ENCODE data around the gene CDC25C.
"Not testable (repeated sequence)": the region's sequence is repeated elsewhere in the genome, so short reads cannot be mapped to it uniquely, and the experiment has no call there.

Gene CDC25C

DNA sequence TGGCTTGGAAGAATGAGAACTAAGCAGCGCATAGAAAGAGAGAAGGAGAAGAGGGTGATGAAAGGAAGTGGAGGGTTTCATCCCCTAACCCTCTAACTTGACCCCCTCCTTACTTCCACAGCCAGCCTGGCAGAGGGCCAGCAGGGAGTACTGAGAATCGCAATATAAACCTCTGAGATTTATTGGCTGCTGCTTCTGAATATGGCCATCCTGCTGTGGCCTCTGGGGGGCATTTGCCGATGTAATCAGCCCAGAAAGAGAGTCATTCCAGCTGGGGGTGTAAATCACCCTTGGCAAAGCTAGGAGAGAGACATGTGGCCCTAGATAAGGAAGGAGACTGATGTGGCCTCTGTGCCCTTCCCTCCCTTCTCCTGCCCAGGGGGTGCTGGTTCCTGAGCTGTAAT, 56.2 kb downstream of the CDC25C start:
- DNase-seq = no peak

DNA sequence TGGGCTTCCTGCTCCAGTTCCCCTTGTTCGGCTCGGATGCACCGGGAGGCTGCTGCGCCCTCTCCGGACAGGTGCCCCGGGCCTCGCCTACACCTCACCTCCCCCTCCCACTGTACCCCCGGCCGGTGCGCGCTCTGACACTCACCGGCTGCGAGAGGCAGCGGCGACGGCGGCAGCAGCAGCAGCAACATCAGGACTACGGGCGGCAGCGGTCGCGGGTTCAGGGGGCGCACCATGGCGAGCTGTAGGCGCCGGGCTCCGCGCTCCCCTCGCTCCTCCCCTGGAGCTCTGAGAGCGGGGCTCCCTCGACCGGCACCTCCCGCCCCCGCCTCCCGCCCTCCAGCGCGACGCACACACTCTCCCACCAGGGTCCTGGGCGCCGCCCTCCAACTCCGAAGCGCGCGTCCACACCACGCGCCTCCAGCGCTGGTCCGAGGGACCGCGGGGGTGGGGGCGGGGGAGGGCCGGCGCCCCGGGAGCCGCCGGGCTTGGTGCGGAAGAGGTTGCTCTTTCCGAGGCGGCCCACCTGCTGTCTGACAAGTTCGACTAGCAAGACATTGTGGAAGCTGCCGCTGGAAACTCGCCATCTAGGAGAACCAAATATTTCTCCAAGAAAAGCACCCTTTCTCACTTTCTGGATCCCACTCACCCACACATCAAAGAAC, 57.3 kb downstream of the CDC25C start, which contains the start of gene GFRA3:
GFRA3 (minus strand) TSS at position 433 of the 665 bp plus-strand sequence; CDS start at position 236, 197 bp downstream.
- no peak for DNase-seq

DNA sequence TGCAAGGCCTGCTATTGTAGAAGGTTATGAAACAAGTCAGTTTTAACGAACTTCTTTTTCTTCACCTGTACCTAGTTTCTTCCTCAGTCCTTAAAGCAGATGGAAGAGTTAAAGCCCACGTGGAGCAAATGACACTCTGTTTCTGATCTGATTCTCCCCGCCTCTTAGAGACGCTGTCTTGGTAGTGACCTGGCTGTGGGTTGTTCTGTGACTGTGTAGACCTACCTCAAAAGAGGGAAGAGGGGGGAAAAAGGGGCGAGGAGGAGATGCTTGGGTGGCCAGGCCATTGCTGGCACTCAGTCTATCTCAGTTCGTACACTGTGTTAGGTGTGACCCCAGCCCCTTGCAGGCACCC, 57.8 kb downstream of the CDC25C start:
- DNase-seq = no peak

DNA sequence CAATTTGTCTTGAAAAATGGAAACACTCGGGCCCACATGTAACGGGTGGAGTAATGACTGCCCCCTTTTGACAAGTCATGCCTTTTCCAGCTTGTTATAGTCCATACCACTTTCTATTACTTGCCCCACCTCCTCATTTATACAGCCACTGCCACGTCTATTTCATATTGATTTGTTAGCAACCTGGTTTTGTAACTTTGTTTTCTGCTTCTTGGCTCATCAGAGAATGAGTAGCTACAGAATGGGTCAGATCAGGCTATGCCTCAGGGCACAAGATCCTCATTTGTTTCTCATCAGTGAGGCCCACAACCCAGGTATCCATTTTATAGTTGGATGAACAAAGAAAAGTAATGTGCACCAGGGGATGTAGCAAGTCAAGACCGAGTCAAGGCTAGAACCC, 58.9 kb downstream of the CDC25C start:
- no peak for DNase-seq

DNA sequence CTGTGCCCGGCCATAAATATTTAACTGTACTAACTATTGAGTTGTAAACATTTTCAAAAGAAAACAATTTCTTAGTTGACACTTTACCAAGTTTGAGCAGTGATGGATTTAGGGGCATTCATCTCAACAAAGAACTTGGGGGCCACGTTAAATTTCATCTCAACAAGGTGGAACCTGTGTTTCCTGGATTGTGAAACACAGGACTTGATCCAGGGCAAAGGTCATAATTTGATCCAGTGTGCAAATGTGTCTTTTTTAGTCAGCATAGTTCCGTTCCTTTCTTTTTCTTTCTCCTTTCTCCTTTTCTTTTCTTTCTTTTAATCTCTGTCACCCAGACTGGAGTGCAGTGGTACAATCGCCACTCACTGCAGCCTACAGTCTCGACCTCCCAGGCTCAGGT, 60.3 kb downstream of the CDC25C start:
- DNase-seq = no peak

DNA sequence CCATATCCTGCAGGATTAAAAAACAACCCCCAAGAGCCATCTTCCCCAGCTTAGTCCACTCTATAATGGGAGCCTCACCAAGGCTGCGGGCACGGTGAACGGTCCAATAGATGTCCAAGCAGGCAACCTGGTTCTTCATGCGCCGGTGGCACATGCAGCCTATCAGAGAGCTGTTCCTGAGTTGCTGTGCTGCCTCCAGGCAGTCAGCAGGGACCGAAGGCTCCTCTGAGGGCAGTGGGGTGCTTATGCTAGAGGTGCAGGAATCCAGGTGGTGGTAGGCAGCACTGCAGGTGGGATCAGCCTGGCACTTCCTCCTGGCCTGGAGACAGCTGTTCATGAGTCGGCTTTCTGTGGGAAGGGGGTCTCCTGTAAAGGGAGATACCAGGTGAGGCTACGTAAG, 67.4 kb downstream of the CDC25C start:
- no peak for DNase-seq

DNA sequence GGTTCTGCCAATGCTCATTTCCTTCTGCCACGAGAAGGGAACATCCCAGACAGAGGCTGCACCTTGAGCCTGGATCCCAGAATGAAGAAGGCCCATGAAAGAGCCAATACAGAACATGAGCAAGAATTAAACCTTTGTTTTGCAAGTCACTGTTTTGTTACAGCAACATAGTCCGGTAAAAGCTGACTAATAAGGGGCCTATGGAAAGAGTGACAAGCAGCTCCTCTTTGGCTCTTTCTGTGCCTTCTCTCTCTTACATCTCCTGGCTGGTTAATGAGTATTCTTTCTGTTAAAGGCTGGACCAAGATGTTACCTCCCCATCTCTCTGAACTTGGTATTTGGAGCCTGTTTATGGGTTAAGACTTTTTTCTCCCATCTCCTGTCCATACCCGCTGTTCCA, 68.0 kb downstream of the CDC25C start:
- no peak for DNase-seq

DNA sequence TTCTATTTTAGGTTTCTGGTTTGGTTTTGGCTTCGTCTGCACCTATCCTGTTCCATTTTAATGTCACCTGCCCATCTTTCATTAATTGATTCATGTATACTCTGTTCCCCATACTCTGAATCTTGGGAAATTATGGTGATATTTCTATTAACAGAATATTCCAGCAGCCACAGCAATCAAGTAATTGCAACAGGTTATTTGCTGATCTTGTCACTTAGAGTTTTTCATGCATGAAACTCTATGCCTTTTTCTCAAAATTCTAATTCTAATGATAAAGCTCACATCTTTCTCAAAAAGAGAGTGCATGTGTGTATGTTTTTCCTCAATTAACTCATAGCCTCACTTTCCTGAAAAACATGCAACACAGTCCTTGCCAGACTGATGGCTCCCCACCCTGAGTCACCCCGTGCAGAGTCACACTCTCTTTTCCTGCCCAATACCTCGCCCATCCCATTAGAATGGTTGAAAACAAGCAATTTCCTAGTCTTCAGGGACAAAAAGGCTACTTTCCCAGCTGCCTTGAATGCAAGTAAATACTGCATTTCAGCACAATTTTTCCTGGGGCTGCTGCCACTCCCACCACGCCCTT, 72.8 kb downstream of the CDC25C start:
- DNase-seq = no peak

DNA sequence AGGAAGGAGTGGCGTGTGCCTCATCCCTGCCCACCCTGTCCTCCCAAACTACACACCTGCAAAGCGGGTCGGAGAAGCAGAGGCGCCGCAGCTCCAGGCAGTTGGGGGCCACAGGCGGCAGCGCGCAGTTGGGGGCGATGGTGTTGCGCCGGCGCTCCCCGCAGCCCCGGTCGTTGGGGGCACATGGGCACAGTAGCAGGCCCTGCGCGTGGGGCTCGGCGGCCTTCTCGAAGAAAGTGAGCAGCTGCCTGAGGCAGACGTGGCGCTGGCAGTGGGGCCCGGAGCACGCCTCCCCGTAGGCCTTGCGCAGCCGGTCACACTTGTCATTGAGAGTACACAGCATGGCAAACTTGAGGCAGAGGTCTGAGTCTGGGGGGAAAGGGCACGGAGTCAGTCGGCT, 74.0 kb downstream of the CDC25C start:
- no peak for DNase-seq

DNA sequence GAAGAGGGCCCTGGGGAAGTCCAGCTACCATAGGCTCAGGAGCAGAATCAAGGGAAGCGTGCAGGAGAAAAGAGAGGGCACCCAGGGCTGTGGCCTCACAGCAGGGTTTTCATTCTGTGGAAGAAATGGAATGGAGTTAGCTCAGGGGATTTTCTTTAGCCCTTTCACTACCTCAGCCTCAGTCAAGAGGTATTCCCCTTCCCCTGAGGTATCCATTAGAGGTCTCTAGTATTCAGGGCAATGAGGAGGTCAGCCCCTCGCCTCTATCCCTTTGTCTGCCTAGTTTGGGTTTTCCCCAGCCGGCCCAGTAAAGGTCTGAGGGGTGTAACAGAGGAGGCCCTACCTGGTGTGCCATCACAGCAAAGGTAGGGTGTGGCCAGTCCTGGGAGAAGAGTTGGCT, 78.7 kb downstream of the CDC25C start:
- DNase-seq = no peak

DNA sequence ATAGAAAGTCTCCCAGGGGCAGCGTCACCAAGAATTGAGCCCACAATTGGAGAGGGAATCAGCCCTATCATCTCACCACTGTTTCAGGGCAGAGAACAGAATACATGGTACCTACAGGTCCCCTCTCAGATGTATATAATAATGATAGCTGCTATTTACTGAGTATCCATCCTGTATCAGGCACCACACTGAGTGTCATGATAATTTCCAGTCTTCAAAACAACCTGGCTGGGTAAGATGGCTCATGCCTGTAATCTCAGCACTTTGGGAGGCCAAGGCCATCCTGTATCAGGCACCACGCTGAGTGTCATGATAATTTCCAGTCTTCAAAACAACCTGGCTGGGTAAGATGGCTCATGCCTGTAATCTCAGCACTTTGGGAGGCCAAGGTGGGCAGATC, 83.8 kb downstream of the CDC25C start:
- not testable (repeated sequence) for DNase-seq

DNA sequence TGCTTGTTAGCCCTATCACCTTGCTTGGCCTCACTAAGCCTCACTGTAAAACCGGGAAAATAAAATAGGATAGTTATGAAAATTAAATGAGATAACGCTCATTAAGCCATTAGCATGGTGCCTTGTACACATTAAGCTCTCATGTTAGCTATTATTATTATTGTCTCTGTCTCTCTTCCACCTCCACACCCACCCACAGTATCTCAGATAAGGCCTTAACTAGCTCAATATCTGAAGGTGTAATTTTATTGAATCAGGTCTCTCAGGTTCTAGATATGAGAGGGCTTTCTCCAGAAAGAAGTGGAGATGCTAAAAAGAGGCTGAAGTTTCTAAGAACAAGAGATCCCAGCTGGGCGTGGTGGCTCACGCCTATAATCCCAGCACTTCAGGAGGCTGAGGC, 84.8 kb downstream of the CDC25C start:
- DNase-seq = no peak

DNA sequence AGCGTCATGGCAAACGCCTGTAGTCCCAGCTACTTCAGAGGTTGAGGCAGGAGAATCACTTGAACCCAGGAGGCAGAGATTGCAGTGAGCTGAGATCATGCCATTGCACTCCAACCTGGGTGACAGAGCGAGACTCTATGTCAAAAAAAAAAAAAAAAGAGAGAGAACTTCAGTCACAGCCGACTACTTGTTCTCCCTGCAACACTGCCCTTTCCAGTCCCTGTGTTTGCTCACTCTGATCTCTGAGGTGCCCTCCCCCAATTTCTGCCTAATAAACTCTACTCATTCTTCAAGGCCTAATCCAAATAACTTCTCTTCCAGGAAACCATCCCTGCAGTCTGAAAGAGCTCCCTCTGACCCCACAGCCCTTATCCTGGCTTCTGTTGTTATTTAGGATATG, 85.3 kb downstream of the CDC25C start:
- DNase-seq = no peak

DNA sequence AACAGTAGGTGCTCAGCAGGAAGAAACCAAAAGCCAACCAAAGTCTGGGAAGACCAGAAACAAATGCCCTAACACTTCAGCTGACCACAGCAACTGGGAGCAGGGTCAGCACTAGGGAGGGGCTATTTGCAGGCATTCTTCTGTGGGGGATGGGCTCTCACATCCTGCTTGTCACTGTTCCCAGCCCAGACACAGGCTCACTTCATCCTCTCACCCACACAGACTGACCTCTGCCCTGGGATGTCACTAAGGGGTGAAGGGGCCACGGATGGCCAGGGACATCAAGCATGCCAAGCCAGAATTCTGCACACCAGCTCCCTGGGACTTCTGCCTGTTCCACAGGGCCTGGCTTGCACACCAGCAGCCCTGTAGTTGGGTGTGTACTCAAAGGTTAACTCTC, 85.9 kb downstream of the CDC25C start:
- DNase-seq = no peak

DNA sequence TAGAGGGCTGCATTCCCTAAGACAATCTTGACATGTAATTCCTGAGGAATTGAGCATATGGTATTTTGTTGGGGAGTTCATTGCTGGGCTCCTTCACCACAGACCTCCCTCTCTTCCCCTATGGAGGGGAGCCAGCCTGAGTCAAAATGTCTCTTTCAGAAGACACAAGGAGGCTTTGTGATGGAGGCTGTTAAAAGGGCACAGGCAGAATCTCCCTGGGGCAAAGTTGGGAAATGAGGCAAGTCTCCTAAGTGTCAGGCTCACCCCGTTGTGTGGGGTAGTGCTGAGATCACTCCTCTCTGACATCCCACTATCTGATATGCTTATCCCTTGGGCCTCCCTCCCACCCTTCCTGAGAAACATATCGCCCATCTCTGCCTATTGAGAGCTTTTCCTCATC, 87.8 kb downstream of the CDC25C start:
- no peak for DNase-seq

DNA sequence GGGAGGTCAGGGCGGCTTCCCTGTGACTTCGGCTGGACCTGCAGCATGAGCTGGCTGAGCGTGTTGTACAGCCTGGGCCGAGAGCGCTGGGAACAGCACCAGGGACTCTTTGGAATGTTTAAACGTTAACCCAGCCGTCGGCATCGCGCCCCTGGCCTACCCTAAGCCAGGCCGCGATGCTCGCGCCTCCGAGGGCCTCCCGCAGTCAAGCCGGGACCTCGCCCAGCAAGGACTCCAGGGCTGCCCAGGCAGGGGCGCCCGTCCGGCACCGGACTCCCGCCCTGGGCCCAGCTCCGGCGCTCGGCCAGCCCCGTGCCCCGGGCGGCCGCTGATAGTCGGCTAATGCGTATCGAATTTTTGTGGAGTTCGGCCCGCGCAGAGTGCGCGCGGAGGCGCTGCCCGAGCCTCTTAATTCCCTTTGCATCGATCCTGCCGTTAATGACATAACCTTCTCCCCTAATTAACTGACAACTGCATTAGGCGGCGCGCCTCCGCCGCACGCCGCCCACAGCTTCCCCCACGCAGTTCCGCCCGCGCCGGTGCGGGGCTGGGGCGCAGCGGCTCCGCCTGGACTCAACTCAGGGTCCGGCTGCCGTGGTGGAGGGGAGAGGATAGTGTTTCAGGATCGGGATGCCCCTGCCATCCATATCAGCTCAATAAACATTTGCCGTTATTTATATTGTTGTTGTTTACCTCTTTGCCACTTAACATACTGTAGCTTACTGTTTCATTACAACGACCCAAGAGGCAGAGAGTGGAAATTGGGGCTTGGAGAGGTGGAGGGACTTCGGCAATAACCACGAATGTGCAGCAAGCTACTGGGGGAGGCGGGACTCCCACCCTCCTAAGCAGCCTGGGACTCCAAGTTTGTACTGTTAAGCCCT, 89.7 kb downstream of the CDC25C start:
- no peak for DNase-seq

DNA sequence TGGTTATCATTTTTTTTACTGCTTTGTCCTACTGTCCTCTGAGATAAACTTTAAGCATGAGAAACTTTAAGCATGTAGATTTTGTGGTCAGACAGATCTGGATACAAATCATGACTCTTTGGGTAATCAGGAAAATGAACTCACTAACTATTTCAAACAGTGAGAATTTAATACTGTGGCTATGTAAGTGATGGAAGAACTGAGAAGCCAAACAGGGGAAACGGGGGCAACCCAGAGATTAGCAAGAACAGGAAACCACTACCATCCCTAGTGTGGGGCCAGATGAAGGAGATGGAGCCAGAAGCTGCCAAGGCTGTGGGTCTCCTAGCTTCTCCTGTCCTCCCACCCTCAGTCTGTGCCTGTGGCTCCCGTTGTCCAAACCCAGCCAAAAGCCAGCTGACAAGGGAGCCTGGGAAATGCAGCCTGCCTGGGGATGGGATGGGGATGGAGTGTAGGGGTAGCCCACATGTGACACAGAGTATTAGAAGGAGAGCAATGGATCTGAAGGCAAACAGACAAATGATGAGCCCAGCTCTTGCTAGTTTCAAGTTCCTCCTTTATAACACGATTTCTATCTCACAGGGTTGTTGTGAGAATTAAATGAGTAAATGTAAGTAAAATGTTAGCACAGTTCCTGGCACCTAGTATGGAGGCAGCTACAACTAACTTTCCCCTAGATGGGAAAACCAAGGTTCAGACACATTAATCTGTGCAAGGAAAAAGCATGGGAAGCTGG, 90.8 kb downstream of the CDC25C start:
- DNase-seq = no peak

DNA sequence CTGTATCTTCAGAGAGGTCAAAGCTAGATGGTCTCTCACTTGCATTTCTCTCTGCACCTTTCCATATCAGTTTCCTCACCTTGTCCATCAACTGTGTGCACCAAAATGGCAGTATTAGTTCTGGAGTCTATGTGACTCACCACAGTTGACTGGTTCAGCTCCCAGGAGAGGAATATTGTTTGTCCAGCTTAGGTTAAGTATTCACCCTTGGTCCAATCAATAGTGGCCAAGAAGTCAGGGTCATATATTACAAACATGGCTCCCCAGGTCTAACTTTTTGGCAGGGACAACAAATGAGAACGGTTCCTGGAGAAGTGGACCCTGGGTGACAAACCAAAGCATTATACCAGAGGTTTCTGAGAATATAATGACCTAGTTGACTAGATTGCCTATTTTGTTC, 93.6 kb downstream of the CDC25C start:
- no peak for DNase-seq
